GM20431 (cell line): ENCODE results near the gene PIWIL1.

Source experiments
- in situ Hi-C: fragments of 300-500 bp; cut with MseI, MboI; formaldehyde crosslinking; loops from one replicate; pipeline ENCODE4 v1.15.0; 2020; ENCODE audit warnings: low sequenced_read_pairs; ENCODE audit not compliant: unreplicated experiment

The PIWIL1 gene

GRCh38 chr12:130337488-130338303, at the start of gene PIWIL1:
PIWIL1 (plus strand) TSS chr12:130337887; CDS start chr12:130342592, 4,705 bp downstream.
- in situ Hi-C loops = loop anchor here (25.0 kb wide), 1 partner anchor 275 kb away; no protein-coding TSS in a partner anchor

DNA sequence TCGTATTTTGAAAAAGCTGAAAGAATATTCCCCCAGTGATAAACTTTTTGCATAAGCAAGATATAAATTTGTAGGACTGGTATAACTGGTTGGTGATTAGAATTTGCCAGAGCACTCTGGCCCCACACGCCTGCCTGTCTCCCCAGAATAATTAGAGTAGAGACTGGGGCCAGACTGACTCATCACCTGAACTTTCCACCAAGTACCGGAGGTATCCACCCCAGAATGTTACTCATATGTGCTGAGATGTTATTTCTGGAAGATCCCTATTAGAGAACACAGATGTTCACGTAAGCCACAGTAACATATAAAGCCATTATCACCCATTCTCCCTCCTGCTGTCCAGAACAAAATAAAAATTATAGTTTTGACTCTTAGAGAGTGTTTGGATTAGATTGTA, 49.5 kb upstream of the PIWIL1 start:
- in situ Hi-C loops = no loop called here

DNA sequence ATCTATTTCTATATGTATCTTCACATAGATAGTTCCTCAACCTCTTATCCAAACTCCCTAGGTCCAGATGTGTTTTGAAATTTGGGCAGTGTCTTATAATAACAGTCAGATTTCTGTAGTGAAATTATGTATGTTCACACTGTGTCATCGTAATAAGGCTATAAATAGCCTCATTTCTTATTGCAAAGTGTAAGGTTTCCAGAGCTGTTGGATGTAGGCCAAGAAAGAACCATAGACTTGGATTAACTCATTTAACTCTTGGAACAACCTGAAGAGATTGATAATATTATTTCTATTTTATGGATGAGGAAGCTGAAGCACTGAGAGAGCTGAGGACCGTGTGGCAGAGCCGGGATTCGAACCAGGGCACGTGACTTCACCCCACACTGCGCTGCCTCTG, 49.0 kb upstream of the PIWIL1 start:
- in situ Hi-C loops = no loop called here

DNA sequence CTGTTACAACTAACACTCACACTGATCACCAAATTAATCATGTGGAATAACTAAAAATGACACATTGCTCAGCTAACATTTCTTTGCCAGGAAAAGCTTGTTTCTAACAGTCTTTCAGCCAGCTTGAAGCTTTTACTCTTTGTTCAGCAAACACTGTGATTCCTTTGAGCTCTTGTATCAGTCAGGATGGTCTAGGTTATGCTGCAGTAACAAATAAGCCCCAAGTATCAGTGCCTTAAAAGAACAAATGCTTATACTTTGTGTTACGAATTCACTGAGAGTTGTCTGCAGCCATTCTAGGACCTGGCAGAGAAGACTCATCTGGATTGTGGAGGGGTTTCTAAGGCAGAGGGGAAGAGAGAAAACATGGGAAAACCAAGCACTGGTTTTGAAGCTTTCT, 47.6 kb upstream of the PIWIL1 start:
- in situ Hi-C loops = no loop called here

- in situ Hi-C loops = no loop called here
Measured at GRCh38 chr12:130298322-130299021, 39.2 kb upstream of the PIWIL1 start.

- in situ Hi-C loops = no loop called here
Measured at GRCh38 chr12:130299574-130299973, 38.1 kb upstream of the PIWIL1 start.

DNA sequence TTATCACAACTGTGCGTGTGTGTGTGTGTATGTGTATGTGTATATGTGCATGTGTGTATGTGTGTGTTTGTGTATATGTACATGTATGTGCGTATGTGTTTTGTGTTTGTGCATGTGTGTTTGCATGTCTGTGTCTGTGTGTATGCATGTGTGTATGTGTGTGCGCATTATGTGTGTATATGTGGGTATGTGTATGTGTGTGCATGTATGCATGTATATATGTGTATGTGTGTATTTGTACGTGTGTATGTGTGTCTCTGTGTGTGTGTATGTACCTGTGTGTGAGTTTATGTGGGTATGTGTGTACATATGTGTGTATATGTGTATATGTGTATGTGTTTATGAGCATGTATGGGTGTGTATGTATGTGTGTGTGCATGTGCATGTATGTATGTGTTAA, 37.6 kb upstream of the PIWIL1 start:
- in situ Hi-C loops = no loop called here

DNA sequence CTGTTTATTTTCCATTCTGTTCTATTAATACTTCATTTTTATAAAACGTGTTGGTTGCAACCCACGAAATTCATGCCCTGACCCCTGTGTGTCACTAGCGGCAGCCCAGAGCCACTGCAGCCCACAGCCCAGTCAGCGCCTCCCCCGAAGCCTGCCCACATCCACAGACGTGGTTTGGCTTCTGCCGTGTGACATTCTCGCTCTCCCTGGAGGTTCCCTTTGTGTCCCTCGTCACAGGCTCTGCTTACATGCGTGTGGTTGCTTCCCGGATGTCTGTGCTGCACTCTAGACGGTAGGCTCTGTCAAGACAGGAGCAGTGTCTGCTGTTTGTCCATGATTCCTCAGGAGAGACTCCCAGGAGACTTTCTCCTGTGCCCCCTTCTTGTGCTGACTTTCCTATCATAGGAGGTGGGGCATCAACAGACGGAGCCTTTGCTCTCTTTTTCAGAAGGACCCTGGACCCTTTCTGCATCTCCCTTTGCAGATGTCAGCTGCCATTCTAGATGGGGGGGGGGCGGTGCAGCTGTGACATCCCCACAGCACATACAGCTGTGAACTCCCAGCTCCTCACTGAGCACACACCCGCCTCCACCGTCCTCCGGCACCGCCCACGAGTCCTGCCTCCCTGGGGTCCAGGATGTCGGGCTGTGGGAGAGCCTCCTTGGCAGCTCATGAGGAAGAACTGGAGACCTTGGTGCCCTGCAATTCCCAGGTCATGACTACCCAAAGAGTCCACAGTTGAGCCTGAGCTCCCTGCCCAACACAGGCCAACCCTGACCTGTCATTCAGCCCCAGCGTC, 36.8 kb upstream of the PIWIL1 start:
- in situ Hi-C loops = no loop called here

DNA sequence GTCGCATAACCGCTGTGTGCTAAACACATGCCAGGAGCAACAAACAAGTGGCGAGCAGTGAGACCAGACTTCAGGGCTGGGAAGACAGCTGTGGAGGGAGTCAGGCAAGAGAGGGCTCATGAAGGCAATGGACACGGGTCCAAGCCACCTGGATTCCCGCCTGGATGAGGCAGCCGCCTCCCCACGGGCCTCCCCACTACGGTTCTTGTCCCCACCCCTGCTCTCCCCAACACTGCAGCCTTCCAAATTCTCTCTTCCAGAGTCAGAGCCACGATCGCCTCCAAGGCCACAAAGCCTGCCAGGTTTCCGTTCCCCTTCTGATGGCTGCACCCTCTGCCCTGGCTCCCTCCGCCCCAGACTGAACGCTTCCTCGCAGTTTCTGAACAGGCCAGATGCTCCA, 36.1 kb upstream of the PIWIL1 start:
- in situ Hi-C loops = no loop called here

GRCh38 chr12:130303781-130304180, 33.9 kb upstream of the PIWIL1 start:
- in situ Hi-C loops = no loop called here

GRCh38 chr12:130307859-130308258, 29.8 kb upstream of the PIWIL1 start:
- in situ Hi-C loops = no loop called here

- in situ Hi-C loops = no loop called here
Measured at GRCh38 chr12:130308393-130308792, 29.3 kb upstream of the PIWIL1 start.

DNA sequence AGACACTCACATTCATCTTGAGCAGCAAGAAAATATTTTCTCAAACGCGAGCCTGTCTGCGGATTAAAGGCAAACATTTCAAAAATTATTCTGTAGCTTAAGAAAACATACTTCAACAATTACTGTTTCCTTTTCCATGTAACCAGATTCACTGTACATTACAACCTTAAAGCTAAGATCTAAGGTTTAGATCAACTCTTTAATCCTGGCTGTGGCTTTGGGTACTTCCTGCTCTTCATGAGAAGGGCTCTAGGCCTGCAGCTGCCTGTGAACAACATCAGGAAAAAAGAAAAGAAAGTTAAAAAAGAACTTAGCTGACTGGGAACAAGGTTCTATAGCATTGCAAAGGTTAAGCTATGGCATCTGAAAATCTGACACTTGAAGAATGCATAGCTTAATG, 21.4 kb upstream of the PIWIL1 start:
- in situ Hi-C loops = no loop called here

DNA sequence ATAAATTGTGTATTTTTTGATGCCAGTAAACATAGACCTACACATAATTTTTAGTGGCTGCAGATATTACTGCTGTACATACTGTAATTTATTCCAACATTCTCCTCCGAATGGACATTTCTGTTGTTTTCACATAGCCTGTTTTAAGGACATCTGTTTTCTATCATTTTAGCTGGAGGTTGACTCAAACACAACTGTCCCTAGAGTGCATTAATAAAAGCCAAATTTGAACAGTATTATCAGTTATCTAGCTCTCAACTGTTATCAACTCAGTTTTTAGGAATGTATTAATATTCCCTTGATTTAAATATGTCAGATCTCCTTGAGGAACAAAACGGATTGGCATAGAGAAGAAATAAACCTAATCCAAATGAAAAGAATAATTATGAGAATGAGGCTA, 17.2 kb upstream of the PIWIL1 start:
- in situ Hi-C loops = no loop called here

GRCh38 chr12:130322263-130322662, 15.4 kb upstream of the PIWIL1 start:
- in situ Hi-C loops = no loop called here

DNA sequence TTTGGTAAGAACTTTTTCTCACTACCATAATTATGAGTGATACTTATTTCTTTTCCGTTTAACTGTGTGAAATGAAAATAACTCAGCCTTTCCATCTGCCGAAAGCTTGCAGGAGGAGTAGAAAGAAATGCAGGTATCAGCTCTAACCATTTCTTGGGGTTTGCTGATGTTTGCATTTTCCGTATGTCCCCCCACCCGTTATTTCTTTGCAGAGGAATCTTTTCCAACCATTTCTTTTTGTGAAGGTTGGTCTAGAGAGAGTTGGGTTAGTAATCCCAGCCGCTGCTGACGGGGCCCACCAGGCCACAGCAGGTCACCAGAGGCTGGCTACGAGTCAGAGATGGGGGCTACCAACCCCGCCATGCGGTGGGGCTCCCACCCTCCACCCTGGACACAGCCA, 7.0 kb upstream of the PIWIL1 start:
- in situ Hi-C loops = loop anchor here (25.0 kb wide), 1 partner anchor 268 kb away; no protein-coding TSS in a partner anchor

- in situ Hi-C loops = loop anchor here (25.0 kb wide), 1 partner anchor 269 kb away; no protein-coding TSS in a partner anchor
Measured at GRCh38 chr12:130331146-130331545, 6.5 kb upstream of the PIWIL1 start.

DNA sequence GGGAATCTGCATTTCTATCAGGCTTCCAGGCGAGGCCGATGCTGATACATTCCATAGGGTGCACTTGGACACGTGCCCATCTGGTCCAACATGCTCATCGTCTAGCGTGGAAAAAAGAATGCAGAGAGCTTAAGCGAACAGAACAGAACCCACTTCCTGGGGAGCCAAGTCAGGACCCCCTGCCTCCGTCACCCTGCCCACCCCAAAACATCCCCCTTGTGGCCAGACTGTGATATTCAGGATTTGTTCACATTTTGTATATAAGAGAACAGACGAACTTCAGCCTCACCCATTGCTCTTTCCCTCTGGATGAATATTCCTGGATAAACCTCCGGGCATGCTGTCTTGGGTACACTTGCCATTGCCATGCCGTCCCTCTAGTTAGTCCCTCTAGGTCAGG, 4.3 kb upstream of the PIWIL1 start:
- in situ Hi-C loops = loop anchor here (25.0 kb wide), 1 partner anchor 271 kb away; no protein-coding TSS in a partner anchor

DNA sequence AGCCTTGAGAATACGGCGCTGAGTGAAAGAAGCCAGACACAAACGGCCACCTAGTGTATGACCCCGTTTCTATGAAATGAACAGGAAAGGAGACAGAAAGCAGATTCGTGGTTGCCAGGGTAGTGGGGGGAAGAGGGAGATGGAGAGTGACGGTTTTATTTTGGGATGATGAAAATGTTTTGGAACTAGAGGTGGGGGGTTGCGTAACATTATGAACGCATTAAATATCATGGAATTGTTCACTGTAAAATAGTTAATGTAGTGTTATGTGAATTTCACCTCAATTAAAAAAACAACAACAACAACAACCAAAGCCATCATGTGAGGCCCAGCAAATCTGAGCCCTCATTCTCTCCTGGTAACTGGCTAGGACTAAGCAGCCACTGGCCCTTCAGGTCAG, 3.3 kb upstream of the PIWIL1 start:
- in situ Hi-C loops = loop anchor here (25.0 kb wide), 1 partner anchor 272 kb away; no protein-coding TSS in a partner anchor

DNA sequence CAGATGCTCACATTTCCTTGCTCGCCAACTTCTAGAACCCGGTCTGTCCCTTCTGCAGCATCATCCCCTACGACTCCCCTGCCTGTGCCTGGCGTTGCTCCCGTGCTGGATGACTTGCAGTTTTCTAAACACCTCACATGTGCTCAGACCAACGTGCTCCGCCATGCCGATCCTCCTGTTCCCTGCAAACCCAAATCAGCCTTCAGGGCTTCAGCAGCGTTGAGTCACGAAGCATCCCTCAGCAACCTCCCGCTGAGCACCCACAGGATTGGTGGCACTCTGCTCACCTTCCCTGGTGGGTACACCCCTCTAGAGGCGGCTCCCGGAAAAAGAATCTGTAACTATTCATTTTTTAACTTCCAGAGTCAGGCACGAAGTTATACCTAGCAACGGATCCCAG, 2.8 kb upstream of the PIWIL1 start:
- in situ Hi-C loops = loop anchor here (25.0 kb wide), 1 partner anchor 273 kb away; no protein-coding TSS in a partner anchor
